Measurements from ENCODE around the gene GET4. TPM values are rescaled to one million over a fixed set of nuclear protein-coding genes. Genes with fewer than 3 reads are reported as not detected.

GET4 gene
- total RNA-seq, 1 experiment from 2014 or later = 43.2 TPM

GRCh38 chr7:891805-892204 is 15.5 kb downstream of the GET4 start:
- no peak for DNase-seq (ENCODE audit: low read depth, low spot score)
- in situ Hi-C loops (cut with HindIII; ENCODE audit: low pct_unique_long_range_greater_than_20kb, low sequenced_read_pairs) = no loop called here

GRCh38 chr7:892648-893593 is 16.6 kb downstream of the GET4 start:
- in situ Hi-C loops (cut with HindIII; ENCODE audit: low pct_unique_long_range_greater_than_20kb, low sequenced_read_pairs) = no loop called here

GRCh38 chr7:893686-894085 is 17.3 kb downstream of the GET4 start:
- in situ Hi-C loops (cut with HindIII; ENCODE audit: low pct_unique_long_range_greater_than_20kb, low sequenced_read_pairs) = no loop called here
- DNase-seq (ENCODE audit: low read depth, low spot score) = no peak

More at GRCh38 chr7:892648-893593, 16.6 kb downstream of the GET4 start:
- no peak for DNase-seq (ENCODE audit: low read depth, low spot score)

- DNase-seq (ENCODE audit: low read depth, low spot score) = no peak
- in situ Hi-C loops (cut with HindIII; ENCODE audit: low pct_unique_long_range_greater_than_20kb, low sequenced_read_pairs) = no loop called here
Observed at GRCh38 chr7:894164-894867, 18.0 kb downstream of the GET4 start.

GRCh38 chr7:894927-895450 is 18.6 kb downstream of the GET4 start:
- no peak for DNase-seq (ENCODE audit: low read depth, low spot score)
- in situ Hi-C loops (cut with HindIII; ENCODE audit: low pct_unique_long_range_greater_than_20kb, low sequenced_read_pairs) = no loop called here

- in situ Hi-C loops (cut with HindIII; ENCODE audit: low pct_unique_long_range_greater_than_20kb, low sequenced_read_pairs) = no loop called here
- DNase-seq (ENCODE audit: low read depth, low spot score) = no peak
Observed at GRCh38 chr7:895451-896052, 19.2 kb downstream of the GET4 start.

- DNase-seq (ENCODE audit: low read depth, low spot score) = no peak
- in situ Hi-C loops (cut with HindIII; ENCODE audit: low pct_unique_long_range_greater_than_20kb, low sequenced_read_pairs) = no loop called here
Observed at GRCh38 chr7:896346-897075, 20.2 kb downstream of the GET4 start.

- in situ Hi-C loops (cut with HindIII; ENCODE audit: low pct_unique_long_range_greater_than_20kb, low sequenced_read_pairs) = no loop called here
- DNase-seq (ENCODE audit: low read depth, low spot score) = no peak
Observed at GRCh38 chr7:897086-897485, 20.7 kb downstream of the GET4 start.

GRCh38 chr7:897771-898376 is 21.5 kb downstream of the GET4 start:
- no peak for DNase-seq (ENCODE audit: low read depth, low spot score)
- in situ Hi-C loops (cut with HindIII; ENCODE audit: low pct_unique_long_range_greater_than_20kb, low sequenced_read_pairs) = no loop called here

GRCh38 chr7:898460-898854 is 22.1 kb downstream of the GET4 start:
- in situ Hi-C loops (cut with HindIII; ENCODE audit: low pct_unique_long_range_greater_than_20kb, low sequenced_read_pairs) = no loop called here
- no peak for DNase-seq (ENCODE audit: low read depth, low spot score)

- in situ Hi-C loops (cut with HindIII; ENCODE audit: low pct_unique_long_range_greater_than_20kb, low sequenced_read_pairs) = no loop called here
- no peak for DNase-seq (ENCODE audit: low read depth, low spot score)
Observed at GRCh38 chr7:898855-899681, 22.7 kb downstream of the GET4 start.

GRCh38 chr7:899806-900205 is 23.5 kb downstream of the GET4 start:
- in situ Hi-C loops (cut with HindIII; ENCODE audit: low pct_unique_long_range_greater_than_20kb, low sequenced_read_pairs) = no loop called here
- no peak for DNase-seq (ENCODE audit: low read depth, low spot score)

GRCh38 chr7:900331-901040 is 24.1 kb downstream of the GET4 start:
- in situ Hi-C loops (cut with HindIII; ENCODE audit: low pct_unique_long_range_greater_than_20kb, low sequenced_read_pairs) = no loop called here
- no peak for DNase-seq (ENCODE audit: low read depth, low spot score)

- in situ Hi-C loops (cut with HindIII; ENCODE audit: low pct_unique_long_range_greater_than_20kb, low sequenced_read_pairs) = no loop called here
- DNase-seq (ENCODE audit: low read depth, low spot score) = no peak
Observed at GRCh38 chr7:901041-901387, 24.7 kb downstream of the GET4 start.

GRCh38 chr7:901388-902154 is 25.2 kb downstream of the GET4 start:
- in situ Hi-C loops (cut with HindIII; ENCODE audit: low pct_unique_long_range_greater_than_20kb, low sequenced_read_pairs) = no loop called here
- DNase-seq (ENCODE audit: low read depth, low spot score) = peak; percentile 93

Measured in SK-MEL-5 (cell line).